Measurements from ENCODE around the gene EHD3.

EHD3 gene

GRCh38 chr2:31213601-31214443, 20.1 kb upstream of the EHD3 start:
- no peak for DNase-seq

DNA sequence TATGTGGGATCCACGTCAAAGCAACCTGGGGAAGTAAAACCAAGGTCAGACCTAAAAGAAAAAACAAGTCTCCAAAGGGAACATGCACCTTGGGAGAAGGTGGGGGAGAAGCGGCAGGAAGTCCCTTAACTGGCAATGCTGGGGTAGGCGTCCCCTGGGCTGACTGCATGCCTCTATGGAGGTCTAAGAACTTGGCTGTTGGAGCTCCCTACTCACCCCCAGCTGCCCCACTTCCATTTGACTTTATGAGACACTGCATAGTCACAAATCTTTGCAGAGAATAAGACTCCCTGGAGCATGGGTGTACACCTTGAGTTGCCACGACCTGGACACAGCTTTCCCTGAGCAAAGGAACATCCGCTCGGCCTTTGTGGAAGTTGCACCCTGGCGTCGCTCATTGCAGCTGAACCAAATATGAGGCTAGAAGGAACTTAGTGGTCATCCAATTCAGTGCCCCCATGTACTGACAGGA, 19.5 kb upstream of the EHD3 start:
- DNase-seq: no peak

- peak; percentile 50 for DNase-seq
Observed at GRCh38 chr2:31216734-31217133, 17.2 kb upstream of the EHD3 start.

GRCh38 chr2:31217465-31218200, 16.3 kb upstream of the EHD3 start, which contains the start of gene CAPN14:
Gene CAPN14 (minus strand): TSS chr2:31217515. CDS start chr2:31205447, 12,068 bp downstream.
- DNase-seq: peak; percentile 37

GRCh38 chr2:31219131-31219969, 14.6 kb upstream of the EHD3 start:
- DNase-seq: peak; percentile 42

- peak; percentile 60 for DNase-seq
Observed at GRCh38 chr2:31221544-31221943, 12.4 kb upstream of the EHD3 start.

DNA sequence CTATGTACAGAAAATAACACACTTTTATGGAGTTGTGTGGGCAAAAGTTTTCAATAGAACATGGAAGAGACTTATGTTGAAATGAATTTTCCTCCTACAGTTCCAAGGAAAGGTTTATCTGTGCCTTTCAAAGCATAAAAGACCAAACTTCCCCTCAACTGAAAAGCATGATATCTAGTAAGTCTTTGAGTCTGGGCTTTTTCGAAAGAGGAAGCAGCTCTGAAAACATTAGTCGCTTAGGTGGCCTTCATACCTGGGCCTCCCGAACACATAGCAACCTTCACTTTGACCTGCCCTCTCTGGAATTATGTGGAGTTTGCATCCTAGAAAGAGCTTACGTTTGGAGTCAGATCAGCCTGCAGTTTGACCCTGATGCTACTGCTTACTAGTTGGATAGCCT, 11.9 kb upstream of the EHD3 start:
- DNase-seq: no peak

DNA sequence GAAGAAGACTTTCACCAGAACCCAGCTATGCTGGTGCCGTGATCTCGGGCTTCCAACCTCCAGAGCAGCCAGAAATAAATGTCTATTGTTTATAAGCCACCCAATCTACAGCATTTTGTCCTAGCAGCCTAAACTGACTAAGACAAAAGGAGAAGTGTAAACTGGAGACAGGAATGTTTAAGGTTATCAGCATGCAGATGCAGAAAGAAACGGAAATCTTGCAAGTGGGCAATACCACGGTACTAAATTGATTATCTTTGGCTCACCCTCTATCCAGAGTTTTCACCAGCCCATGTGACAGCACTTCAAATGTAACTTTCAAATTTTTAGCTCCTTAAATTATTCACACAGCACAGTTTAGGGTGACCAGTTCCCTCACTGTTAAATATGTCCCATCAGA, 10.9 kb upstream of the EHD3 start:
- no peak for DNase-seq

DNA sequence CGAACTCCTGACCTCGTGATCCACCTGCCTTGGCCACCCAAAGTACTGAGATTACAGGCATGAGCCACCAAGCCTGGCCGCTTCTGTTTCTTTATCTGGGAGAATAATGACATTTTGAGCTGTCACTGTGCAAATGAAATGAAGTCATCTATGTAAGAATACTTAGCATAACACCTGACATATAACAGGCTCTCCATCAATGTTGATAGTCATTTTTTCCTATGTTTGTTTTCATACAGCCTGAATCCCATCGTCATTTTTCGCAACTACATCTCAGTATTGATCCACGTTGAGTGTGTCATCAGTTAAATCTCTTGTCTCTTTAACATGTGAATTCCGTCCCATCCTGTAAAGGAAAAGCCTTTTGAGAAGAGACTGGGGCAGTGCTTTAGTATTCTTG, 10.2 kb upstream of the EHD3 start:
- no peak for DNase-seq

- DNase-seq: no peak
Observed at GRCh38 chr2:31226266-31226665, 7.7 kb upstream of the EHD3 start.

- DNase-seq: no peak
Observed at GRCh38 chr2:31227110-31227509, 6.8 kb upstream of the EHD3 start.

- DNase-seq: no peak
Observed at GRCh38 chr2:31227711-31228125, 6.2 kb upstream of the EHD3 start.

- DNase-seq: no peak
Observed at GRCh38 chr2:31228717-31229116, 5.2 kb upstream of the EHD3 start.

GRCh38 chr2:31230751-31231150, 3.2 kb upstream of the EHD3 start:
- DNase-seq: no peak

DNA sequence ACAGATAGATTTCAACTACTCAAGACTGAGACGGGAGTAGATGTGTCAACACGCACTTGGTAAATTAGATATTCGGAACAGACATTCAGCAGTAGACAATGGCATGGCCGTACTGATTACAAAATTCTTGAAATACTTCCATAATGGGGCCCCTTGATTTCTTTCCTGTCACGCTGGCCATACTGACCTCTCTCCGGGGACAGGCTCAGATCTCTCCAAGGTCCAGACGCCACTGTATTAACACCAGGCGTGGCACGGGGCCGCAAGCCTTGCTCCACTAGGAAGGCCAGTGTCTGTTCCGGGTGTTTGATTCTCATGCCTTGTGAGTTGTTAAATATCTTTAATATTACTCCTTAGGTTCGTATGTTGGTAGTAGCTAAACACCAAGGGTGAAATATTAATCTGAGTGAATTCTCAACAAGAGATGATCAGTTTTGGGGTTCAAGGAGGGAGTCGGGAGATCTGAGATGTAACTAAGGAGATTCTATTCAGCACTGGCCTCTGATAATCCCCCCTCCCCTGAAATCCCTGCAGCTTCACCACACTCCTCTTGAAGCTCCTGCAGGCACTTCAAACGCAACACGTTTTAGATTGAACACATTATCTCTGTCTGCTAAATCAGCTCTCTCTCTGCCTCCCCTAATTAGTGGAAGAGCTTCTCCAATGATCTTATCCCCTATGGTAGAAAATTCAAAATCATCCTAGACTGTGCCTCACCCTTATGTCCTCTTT, 2.2 kb upstream of the EHD3 start:
- no peak for DNase-seq

DNA sequence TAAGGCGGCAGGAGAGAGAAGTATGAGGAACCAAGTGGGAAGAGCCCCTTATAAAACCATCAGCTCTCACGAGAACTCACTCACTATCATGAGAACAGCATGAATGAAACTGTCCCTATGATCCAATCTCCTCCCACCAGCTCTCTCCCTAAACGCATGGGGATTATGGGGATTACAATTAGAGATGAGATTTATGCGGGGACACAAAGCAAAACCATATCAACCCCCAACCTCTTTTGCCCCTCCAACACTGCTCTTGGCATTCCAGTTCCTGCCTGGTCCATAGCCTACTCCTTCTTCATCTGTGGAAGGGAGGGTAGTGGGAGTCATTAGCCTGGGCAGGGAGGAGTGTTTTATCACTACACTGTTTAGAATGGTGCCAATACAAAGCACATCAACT, 1.4 kb upstream of the EHD3 start:
- no peak for DNase-seq

DNA sequence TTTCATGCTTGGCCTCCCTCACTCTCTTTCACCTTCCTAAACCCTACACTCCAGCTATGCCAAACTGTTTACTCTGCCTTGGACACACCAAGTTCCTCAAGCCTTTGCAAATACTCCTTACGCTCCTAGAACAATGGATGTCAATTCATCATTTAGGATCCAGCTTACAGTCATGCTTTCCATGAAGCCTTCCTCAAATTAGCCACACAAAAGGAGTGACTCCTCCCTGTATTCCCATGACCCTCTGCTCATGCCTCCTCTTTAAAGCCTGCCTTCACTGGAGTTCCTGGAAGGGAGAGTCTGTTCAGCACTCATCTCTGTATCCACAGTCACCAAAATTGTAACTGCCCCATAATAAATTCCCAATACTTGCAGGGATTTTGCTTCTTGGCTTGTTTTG, 721 bp upstream of the EHD3 start:
- no peak for DNase-seq

DNA sequence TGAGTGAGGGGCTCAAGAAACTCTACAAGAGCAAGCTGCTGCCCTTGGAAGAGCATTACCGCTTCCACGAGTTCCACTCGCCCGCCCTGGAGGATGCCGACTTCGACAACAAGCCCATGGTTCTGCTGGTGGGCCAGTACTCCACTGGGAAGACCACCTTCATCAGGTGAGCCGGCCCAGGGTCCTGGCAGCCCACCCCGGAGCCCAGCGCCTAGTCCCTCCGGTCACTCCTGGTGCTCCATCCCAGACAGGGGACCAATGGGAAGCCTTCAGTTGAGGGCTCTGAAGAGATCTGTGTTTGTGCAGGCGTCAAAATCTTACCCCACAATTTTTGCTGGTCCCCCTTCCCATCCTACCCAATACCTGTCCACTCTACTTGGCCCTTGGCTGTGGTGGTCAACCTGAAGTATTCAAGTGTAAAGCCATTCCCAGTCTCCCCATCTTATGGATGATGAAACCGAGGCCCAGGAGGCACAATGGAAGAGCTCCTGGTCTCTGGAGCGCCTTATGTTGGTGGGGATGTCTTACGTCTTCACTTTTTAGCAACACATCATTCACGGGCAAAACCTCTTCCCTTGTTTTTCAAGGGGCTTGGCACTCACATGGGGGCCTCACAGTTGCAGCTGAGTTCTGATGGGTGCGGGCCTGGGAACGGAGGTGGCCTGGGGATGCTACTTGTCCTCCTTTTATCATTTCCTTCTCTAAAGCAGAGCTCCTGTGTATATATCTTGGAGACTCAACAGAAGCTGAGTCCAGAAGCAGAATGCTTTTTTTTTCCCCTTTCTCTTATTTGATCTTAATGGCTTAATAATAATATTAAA, 941 bp downstream of the EHD3 start:
- DNase-seq: no peak

DNA sequence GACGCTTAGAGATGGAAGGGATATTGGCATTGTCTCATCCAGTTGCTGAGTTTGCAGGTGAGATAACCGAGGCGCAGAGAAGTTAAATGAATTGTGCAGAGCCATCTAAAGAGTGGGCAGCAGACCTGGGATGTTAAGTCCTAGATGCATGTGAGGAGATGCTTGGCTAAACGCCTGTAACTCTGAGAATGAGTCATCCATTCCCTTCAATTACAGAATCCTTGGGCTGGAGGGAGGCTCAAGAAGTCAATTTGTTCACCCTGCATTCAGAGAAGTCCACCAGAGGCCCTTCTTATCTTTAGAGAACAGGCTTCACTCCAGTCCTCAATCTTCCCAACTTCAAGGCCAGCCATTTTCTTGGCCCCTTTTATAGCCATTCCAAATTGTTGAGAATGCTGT, 1.6 kb downstream of the EHD3 start:
- no peak for DNase-seq

DNA sequence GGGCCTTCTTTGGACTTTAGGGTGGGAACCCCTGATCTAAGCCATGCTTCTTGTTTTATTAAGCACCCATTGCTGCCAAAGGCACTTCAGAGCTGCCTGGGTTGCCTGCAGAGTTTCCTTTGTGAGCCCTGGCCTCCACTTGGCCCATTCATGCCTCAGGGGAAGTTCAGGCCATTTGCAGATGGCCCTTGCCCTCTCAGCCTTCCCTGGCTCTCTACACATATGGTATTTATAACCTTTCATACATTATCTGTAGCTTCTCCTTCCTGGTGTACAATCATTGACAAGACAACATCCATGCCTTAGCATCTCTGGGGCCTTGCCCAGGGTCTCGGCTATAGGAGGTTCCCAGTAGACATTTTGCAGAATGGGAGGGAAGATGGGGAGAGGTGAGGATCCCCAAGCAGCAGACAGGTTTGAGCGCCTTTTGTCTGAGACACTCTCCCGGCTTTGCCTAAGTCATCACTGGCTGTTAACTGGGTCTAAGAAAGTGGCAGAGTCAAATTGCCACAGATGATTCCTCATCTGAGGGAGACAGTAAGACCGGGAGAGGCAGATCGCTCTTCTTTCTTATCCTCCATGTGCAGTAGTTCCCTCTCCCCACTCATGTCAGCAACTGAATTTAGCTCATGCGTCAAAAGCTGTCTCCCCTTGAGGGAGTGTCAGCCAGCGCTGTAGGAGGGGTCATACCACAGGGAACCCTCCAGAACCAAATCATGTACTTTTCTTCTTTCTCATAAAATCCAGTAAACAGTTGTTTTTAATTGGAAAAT, 2.7 kb downstream of the EHD3 start:
- DNase-seq: no peak
